ENCODE data around the gene NXN.

Gene NXN

GRCh38 chr17:774313-774584 lies 205.3 kb downstream of the NXN start:
- Histone ChIP-seq H4K20me1 (ENCODE audit: control insufficient read depth, insufficient read depth, low read depth, low read length) (no peaks in the 10 kb centered on the region), H3K79me2 (ENCODE audit: control insufficient read depth, low read length) (peaks cover 31% of the 10 kb centered on the region), H3K36me3 (ENCODE audit: control insufficient read depth, low read length) (peaks cover 89% of the 10 kb centered on the region), H3K4me1 (ENCODE audit: control insufficient read depth, low read length) (peaks cover 4% of the 10 kb centered on the region), H3K27me3 (ENCODE audit: control insufficient read depth, low read length) (no peaks in the 10 kb centered on the region), H3K9me3 (ENCODE audit: control insufficient read depth, insufficient read depth, low read length) (no peaks in the 10 kb centered on the region), H3K9me2 (replicated peaks; ENCODE audit: control insufficient read depth, low read length) (no peaks in the 10 kb centered on the region), H3K27ac (ENCODE audit: low read depth, low read length) (no peak overlapping the region), H3F3A (ENCODE audit: control insufficient read depth, insufficient read depth) (no peaks in the 10 kb centered on the region), H3K4me2 (ENCODE audit: low read length) (no peak overlapping the region), H3K4me3 (ENCODE audit: low read length) (no peak overlapping the region)
- TF ChIP-seq EZH2phosphoT487 (IDR thresholded peaks at IDR 0.05; ENCODE audit: borderline replicate concordance, low read length) (no peak), CTCF (IDR thresholded peaks at IDR 0.05; ENCODE audit: low read depth, low read length, poor library complexity, severe bottlenecking) (no peak)

DNA sequence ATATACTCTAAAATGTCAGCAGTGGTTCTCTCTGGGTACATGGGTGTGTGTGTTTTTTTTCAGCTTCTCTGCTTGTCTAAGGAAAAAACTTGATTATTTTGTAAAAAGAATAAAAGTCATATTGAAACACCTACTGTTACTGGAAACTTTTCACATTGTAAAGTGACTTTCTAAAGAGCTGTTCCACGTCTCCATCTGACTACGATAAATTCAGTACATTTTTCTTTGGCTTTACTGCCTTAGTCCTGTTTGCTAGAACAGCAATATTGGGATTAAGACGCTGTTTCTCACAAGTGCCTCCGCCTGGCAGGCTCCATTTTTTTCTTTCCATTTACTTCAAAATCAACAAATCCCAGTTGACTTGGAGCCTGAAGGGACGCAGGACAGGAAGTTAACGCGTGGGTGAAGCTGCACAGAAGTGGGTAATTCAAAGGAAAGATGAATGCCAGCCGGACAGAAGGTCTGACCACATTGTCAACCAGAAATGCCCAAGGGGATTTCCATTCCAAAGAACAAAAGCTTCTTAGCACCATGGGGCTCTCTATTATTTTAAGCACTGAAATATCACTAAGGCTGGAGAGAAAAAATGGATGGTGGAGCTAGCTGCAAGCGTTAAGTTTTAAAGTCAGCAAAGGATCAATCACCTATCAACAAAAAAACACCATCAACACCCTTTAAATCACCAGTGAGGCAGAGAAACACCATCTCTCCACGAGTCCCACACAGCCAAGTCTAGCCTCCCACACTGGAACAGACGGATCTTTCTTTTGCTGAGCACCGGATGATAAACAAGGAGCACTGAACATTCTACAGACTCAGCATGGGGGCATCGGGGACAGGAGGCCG lies 205.9 kb downstream of the NXN start:
- TF ChIP-seq CTCF (IDR thresholded peaks at IDR 0.05; ENCODE audit: low read depth, low read length, poor library complexity, severe bottlenecking) = no peak
- no peak for TF ChIP-seq EZH2phosphoT487 (IDR thresholded peaks at IDR 0.05; ENCODE audit: borderline replicate concordance, low read length)
- Histone ChIP-seq H3K4me3 (ENCODE audit: low read length) (no peak overlapping the region), H3K36me3 (ENCODE audit: control insufficient read depth, low read length) (peaks cover 90% of the 10 kb centered on the region), H3K9me2 (replicated peaks; ENCODE audit: control insufficient read depth, low read length) (no peaks in the 10 kb centered on the region), H3K4me2 (ENCODE audit: low read length) (no peak overlapping the region), H4K20me1 (ENCODE audit: control insufficient read depth, insufficient read depth, low read depth, low read length) (no peaks in the 10 kb centered on the region), H3K27ac (ENCODE audit: low read depth, low read length) (no peak overlapping the region), H3K4me1 (ENCODE audit: control insufficient read depth, low read length) (peaks cover 4% of the 10 kb centered on the region), H3K79me2 (ENCODE audit: control insufficient read depth, low read length) (peaks cover 27% of the 10 kb centered on the region), H3K9me3 (ENCODE audit: control insufficient read depth, insufficient read depth, low read length) (no peaks in the 10 kb centered on the region), H3F3A (ENCODE audit: control insufficient read depth, insufficient read depth) (no peaks in the 10 kb centered on the region), H3K27me3 (ENCODE audit: control insufficient read depth, low read length) (no peaks in the 10 kb centered on the region)

GRCh38 chr17:773016-773415 lies 206.6 kb downstream of the NXN start:
- peaks cover 83% of the 10 kb centered on the region for H3K36me3 ChIP-seq (ENCODE audit: control insufficient read depth, low read length)
- peaks cover 4% of the 10 kb centered on the region for H3K4me1 ChIP-seq (ENCODE audit: control insufficient read depth, low read length)
- TF ChIP-seq EZH2phosphoT487 (IDR thresholded peaks at IDR 0.05; ENCODE audit: borderline replicate concordance, low read length) = no peak
- no peak for TF ChIP-seq CTCF (IDR thresholded peaks at IDR 0.05; ENCODE audit: low read depth, low read length, poor library complexity, severe bottlenecking)
- H3K4me3 ChIP-seq (ENCODE audit: low read length) = no peak overlapping the region
- H4K20me1 ChIP-seq (ENCODE audit: control insufficient read depth, insufficient read depth, low read depth, low read length) = no peaks in the 10 kb centered on the region
- H3K9me2 ChIP-seq (replicated peaks; ENCODE audit: control insufficient read depth, low read length) = no peaks in the 10 kb centered on the region
- no peaks in the 10 kb centered on the region for H3K9me3 ChIP-seq (ENCODE audit: control insufficient read depth, insufficient read depth, low read length)
- no peak overlapping the region for H3K4me2 ChIP-seq (ENCODE audit: low read length)
- peaks cover 21% of the 10 kb centered on the region for H3K79me2 ChIP-seq (ENCODE audit: control insufficient read depth, low read length)
- H3K27me3 ChIP-seq (ENCODE audit: control insufficient read depth, low read length) = no peaks in the 10 kb centered on the region
- H3K27ac ChIP-seq (ENCODE audit: low read depth, low read length) = no peak overlapping the region
- no peaks in the 10 kb centered on the region for H3F3A ChIP-seq (ENCODE audit: control insufficient read depth, insufficient read depth)
